ENCODE measurements around the gene OCA2.
A peak's percentile ranks its signal among the peaks of the same experiment; 100 is the strongest.

Gene OCA2

DNA sequence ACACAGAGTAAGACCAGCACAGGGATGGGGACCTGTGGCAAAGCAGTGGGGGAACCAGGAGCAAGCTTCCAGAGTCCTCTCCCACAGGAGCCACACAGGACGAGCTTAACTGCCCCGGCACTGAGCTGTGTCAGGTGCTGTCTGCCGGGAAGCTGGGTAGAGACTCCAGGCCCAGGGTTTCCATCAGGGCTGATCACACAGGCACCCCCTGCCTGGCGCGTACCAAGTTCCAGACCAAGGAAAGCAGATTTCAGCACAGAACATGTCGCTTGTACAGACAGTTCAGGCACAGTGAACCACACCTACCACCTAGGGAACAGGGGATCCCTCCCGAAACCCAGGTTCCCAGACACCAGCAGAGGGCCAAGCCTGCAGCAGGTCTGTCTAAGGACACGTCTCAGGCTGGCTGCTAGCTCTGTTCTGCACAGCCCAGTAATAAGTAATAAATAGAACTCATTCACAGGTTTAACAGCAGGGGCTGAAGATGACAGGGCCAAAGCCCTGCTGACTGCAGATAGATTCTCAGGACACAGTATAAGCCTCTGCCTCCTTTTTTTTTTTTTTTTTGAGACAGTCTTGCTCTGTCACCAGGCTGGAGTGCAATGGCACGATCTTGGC is 30.2 kb upstream of the OCA2 start:
- TF ChIP-seq TCF12 (IDR thresholded peaks at IDR 0.05; ENCODE audit: low read depth) (no peak), CEBPB (IDR thresholded peaks at IDR 0.05) (no peak), NFIC (IDR thresholded peaks at IDR 0.05) (no peak), CREB1 (IDR thresholded peaks at IDR 0.05; ENCODE audit: low read depth) (no peak), YY1 (IDR thresholded peaks at IDR 0.05; ENCODE audit: low read depth) (no peak), RAD21 (IDR thresholded peaks at IDR 0.05; ENCODE audit: low read depth) (no peak), ZBTB7A (IDR thresholded peaks at IDR 0.05; ENCODE audit: low read depth) (no peak), TAF1 (IDR thresholded peaks at IDR 0.05; ENCODE audit: low read depth) (no peak), TEAD4 (IDR thresholded peaks at IDR 0.05) (no peak), EP300 (IDR thresholded peaks at IDR 0.05; ENCODE audit: borderline replicate concordance) (no peak), FOXM1 (IDR thresholded peaks at IDR 0.05; ENCODE audit: borderline replicate concordance, low read depth) (no peak)
- TF ChIP-seq, protein P1, sequence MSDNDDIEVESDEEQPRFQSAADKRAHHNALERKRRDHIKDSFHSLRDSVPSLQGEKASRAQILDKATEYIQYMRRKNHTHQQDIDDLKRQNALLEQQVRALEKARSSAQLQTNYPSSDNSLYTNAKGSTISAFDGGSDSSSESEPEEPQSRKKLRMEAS (IDR thresholded peaks at IDR 0.05), result no peak
- TF ChIP-seq, protein P2, sequence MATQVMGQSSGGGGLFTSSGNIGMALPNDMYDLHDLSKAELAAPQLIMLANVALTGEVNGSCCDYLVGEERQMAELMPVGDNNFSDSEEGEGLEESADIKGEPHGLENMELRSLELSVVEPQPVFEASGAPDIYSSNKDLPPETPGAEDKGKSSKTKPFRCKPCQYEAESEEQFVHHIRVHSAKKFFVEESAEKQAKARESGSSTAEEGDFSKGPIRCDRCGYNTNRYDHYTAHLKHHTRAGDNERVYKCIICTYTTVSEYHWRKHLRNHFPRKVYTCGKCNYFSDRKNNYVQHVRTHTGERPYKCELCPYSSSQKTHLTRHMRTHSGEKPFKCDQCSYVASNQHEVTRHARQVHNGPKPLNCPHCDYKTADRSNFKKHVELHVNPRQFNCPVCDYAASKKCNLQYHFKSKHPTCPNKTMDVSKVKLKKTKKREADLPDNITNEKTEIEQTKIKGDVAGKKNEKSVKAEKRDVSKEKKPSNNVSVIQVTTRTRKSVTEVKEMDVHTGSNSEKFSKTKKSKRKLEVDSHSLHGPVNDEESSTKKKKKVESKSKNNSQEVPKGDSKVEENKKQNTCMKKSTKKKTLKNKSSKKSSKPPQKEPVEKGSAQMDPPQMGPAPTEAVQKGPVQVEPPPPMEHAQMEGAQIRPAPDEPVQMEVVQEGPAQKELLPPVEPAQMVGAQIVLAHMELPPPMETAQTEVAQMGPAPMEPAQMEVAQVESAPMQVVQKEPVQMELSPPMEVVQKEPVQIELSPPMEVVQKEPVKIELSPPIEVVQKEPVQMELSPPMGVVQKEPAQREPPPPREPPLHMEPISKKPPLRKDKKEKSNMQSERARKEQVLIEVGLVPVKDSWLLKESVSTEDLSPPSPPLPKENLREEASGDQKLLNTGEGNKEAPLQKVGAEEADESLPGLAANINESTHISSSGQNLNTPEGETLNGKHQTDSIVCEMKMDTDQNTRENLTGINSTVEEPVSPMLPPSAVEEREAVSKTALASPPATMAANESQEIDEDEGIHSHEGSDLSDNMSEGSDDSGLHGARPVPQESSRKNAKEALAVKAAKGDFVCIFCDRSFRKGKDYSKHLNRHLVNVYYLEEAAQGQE (IDR thresholded peaks at IDR 0.05; ENCODE audit: low read depth), result no peak
- TF ChIP-seq, protein P3, sequence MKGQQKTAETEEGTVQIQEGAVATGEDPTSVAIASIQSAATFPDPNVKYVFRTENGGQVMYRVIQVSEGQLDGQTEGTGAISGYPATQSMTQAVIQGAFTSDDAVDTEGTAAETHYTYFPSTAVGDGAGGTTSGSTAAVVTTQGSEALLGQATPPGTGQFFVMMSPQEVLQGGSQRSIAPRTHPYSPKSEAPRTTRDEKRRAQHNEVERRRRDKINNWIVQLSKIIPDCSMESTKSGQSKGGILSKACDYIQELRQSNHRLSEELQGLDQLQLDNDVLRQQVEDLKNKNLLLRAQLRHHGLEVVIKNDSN (IDR thresholded peaks at IDR 0.05), result no peak

DNA sequence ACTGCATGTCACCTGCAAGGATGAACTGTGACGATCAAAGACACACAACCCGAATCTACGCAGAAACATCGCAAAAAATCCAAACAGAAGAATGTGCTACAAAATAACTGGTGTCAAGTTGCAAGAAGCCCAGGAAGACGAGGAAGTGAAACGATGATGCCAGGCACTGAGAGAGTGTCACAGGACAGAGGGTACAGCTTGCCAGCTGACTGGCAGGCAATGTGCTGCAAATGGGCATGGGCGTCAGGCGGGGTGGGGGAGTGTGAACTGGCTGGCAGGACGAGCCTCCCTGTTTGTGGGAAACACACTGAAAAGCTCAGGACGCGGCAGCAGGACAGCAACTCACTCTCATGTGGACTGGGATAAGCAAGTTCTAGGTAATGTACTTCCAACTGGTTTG is 28.9 kb upstream of the OCA2 start:
- no peak for TF ChIP-seq TAF1 (IDR thresholded peaks at IDR 0.05; ENCODE audit: low read depth)
- no peak for TF ChIP-seq YY1 (IDR thresholded peaks at IDR 0.05; ENCODE audit: low read depth)
- TF ChIP-seq, protein P2 (IDR thresholded peaks at IDR 0.05; ENCODE audit: low read depth), result no peak
- TF ChIP-seq NFIC (IDR thresholded peaks at IDR 0.05), result no peak
- no peak for TF ChIP-seq TCF12 (IDR thresholded peaks at IDR 0.05; ENCODE audit: low read depth)
- no peak for TF ChIP-seq RAD21 (IDR thresholded peaks at IDR 0.05; ENCODE audit: low read depth)
- TF ChIP-seq FOXM1 (IDR thresholded peaks at IDR 0.05; ENCODE audit: borderline replicate concordance, low read depth), result no peak
- TF ChIP-seq EGR1 (IDR thresholded peaks at IDR 0.05), result no peak

DNA sequence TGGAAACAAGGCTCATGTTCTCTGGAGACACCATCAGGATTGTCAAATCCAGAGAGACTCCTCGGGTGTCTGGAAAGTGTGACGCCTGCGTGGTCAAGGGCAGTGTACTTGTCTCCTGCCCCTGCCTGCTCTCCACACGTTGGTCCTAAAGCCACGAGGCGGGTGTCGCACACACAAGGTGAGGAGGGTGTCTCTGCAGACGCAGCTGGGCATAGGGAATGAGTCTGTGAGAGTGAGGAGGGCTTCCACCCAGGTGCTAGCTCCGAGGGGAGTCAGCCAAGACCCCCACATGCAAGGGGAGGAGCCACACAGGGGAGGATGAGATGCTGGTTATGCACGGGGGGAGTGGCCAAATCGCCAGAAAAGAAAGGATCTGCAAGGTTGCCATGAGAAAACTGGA is 27.9 kb upstream of the OCA2 start:
- TF ChIP-seq TEAD4 (IDR thresholded peaks at IDR 0.05), result no peak
- no peak for TF ChIP-seq FOXM1 (IDR thresholded peaks at IDR 0.05; ENCODE audit: borderline replicate concordance, low read depth)
- TF ChIP-seq ZBTB7A (IDR thresholded peaks at IDR 0.05; ENCODE audit: low read depth), result no peak
- no peak for TF ChIP-seq TAF1 (IDR thresholded peaks at IDR 0.05; ENCODE audit: low read depth)
- TF ChIP-seq, protein P1 (IDR thresholded peaks at IDR 0.05), result no peak
- no peak for TF ChIP-seq TCF12 (IDR thresholded peaks at IDR 0.05; ENCODE audit: low read depth)
- TF ChIP-seq EP300 (IDR thresholded peaks at IDR 0.05; ENCODE audit: borderline replicate concordance), result no peak
- TF ChIP-seq, protein P2 (IDR thresholded peaks at IDR 0.05; ENCODE audit: low read depth), result no peak
- TF ChIP-seq CEBPB (IDR thresholded peaks at IDR 0.05), result no peak
- no peak for TF ChIP-seq EGR1 (IDR thresholded peaks at IDR 0.05)
- no peak for TF ChIP-seq CREB1 (IDR thresholded peaks at IDR 0.05; ENCODE audit: low read depth)

DNA sequence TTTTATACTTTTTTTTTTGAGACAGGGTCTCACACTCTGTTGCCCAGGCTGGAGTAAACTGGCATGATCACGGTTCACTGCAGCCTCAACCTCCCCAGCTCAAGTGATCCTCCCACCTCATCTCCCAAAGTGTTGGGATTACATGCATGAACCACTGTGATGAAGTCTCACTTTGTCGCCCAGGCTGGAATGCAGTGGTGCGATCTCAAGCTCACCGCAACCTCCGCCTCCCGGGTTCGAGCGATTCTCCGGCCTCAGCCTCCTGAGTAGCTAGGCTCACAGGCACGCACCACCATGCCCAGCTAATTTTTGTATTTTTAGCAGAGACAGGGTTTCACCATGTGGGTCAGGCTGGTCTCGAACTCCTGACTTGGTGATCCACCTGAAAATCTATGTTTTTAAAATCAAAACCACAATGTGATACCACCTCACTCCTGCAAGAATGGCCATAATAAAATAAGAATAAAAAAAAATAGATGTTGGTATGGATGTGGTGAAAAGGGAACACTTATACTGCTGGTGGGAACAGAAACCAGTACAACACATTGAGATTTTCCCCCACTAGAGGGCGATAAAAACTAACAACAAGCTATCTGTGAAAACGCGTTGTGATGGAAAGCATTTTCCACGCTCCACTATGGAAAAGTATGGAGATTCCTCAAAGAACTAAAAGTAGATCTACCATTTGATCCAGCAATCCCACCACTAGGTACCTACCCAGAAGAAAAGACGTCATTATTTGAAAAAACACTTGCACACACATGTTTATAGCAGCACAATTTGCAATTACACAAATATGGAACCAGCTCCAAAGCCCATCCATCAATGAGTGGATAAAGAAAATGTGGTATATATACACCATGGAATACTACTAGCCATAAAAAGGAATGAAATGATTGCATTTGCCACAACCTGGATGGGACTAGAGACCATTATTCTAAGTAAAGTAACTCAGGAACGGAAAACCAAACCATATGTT is 26.8 kb upstream of the OCA2 start:
- TF ChIP-seq EP300 (IDR thresholded peaks at IDR 0.05; ENCODE audit: borderline replicate concordance) (no peak), RAD21 (IDR thresholded peaks at IDR 0.05; ENCODE audit: low read depth) (peak; percentile 37; the same call in 1 of the 2 replicates)
- TF ChIP-seq, protein P3 (IDR thresholded peaks at IDR 0.05), result no peak
